Ovary (tissue), 9 donors: ENCODE measurements around the gene NR2F2. TPM values are rescaled to one million over a fixed set of nuclear protein-coding genes. Genes with fewer than 3 reads are reported as not detected.

Experiments
- DNase-seq, 5 donors: peaks; one replicate each; pipeline ENCODE4 v3.0.0-alpha.2; 2019 to 2020
- H3K27ac ChIP-seq, 2 donors: fragments of 200-600 bp; one replicate each; pipeline versions ENCODE4 v1.5.1 to v1.8.0; 2019 to 2022
- H3K27me3 ChIP-seq: fragments of 200-600 bp; one replicate; pipeline ENCODE4 v1.8.0; 2022
- H3K36me3 ChIP-seq: fragments of 200-600 bp; sonication (generic); one replicate; pipeline ENCODE4 v1.5.1; 2019
- H3K4me1 ChIP-seq: one replicate; pipeline ENCODE4 v1.8.1; 2013; ENCODE audit warnings: mild to moderate bottlenecking, moderate library complexity; ENCODE audit not compliant: insufficient read depth
- H3K4me3 ChIP-seq: fragments of 200-600 bp; sonication (generic); one replicate; pipeline ENCODE4 v1.5.1; 2017
- H3K9me3 ChIP-seq, 2 donors: fragments of 200-600 bp in 1 of 2; sonication (generic) in 1 of 2; one replicate each; pipeline versions ENCODE4 v1.5.1 to v1.8.1; 2013 to 2019; ENCODE audit warnings: mild to moderate bottlenecking in 1 of 2, moderate library complexity in 1 of 2
- EP300 ChIP-seq: sonication (generic); formaldehyde crosslinking; IDR thresholded peaks from one replicate; pipeline ENCODE4 v1.6.1; 2017; ENCODE audit warnings: antibody characterized with exemption
- POLR2A ChIP-seq: fragments of 450-650 bp; IDR thresholded peaks from one replicate; pipeline ENCODE4 v1.6.1; 2017; ENCODE audit warnings: antibody characterized with exemption, mild to moderate bottlenecking, moderate library complexity
- WGBS, 3 donors: extraction: QIAGEN DNeasy Blood & Tissue Kit in 1 of 3; methylation state at CpG; one replicate each; pipeline versions ENCODE4 v1.1.5 to v1.1.7; 2013 to 2017; 5-methylcytosine and 5-hydroxymethylcytosine counted together
- intact Hi-C, 4 donors: fragments of 100-400 bp; cut with DNase I; formaldehyde crosslinking; loops; one replicate each; pipeline versions ENCODE4 v1.11.0 to v1.15.1; 2022 to 2023
- polyA plus RNA-seq, 2 donors: library from polyadenylated mRNA; stranded (reverse); fragments of 200-250 nt in 1 of 2; fragments of 350-450 nt in 1 of 2; fragmentation: Illumina TruSeq in 1 of 2; extraction: RNeasy Lipid Tissue Mini Kit (QIAGEN cat#74804) in 1 of 2; gene quantifications; one replicate each; pipeline ENCODE4 v1.2.3, GENCODE V29; 2013 to 2014
- total RNA-seq, 7 donors: library from RNA; depleted of rRNA in 2 of 7; stranded (reverse); fragments of >200 nt in 2 of 7; fragmentation: NEBNext Ultra II Directional in 3 of 7; extraction: Animal tissue kit (Norgen Biotek cat#: 25700) in 3 of 7; gene quantifications; one replicate each; pipeline versions ENCODE4 v1.1.0 to v1.2.4, GENCODE V29; 2016 to 2023
- TF ChIP-seq, protein P1 (sequence below), 3 donors: fragments of 450-650 bp in 2 of 3; fragments of 200-600 bp in 1 of 3; IDR thresholded peaks; one replicate each; pipeline versions ENCODE4 v1.5.1 to v1.8.0; 2016 to 2022; ENCODE audit warnings: antibody characterized with exemption in 3 of 3, mild to moderate bottlenecking in 1 of 3
- donor health status: DM: no; HTN: no; CAD: no; lungs with moderate emphysema.
- donor health status: DM: no; HTN: no; CAD: no.
- donor health status: Bipolar disorder and iron deficiency.
- donor health status: DM: yes; HTN: yes; CAD: no.
- donor health status: DM: no; HTN: no; CAD: no.
- donor health status: DM: yes; HTN: yes; CAD: no.

NR2F2 gene
- total and polyA plus RNA-seq, 9 donors, result 68.6 to 424 (median 343) TPM

DNA sequence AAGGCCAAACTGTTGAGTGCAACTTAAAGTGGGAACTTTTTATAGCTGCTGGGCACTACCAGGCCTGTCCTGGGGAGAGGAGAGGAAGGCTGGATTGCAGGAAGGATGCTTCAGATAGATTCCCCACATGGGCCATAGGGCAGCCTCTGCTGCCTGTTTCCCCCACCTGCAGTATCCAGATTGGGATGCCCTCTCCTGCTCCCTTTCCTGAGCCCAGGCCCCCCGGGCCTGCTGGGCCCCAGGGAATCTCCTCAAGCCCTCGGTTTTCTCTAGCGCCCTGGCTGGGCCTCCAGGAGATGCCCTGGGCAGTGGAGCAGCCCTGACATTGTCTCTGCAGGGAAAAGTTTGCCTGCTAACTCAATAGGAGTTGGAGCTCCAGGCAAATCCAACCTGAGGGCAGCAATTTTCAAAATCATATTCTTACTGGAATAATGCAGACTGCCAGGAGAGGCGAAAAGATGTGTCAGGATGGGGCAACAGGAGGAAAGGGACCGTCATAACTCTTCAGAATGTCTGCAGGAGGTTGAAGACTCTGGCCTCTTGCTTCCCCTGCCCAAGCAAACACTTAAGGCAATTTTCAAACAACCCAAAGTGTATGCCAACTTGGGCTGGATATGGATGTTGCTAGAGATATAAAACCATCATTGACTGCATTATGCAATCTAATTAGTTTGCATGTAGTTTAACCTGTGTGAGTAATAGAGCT lies 4.4 kb downstream of the NR2F2 start:
- H3K27me3 ChIP-seq, result no peaks in the 10 kb centered on the region
- no peaks in the 10 kb centered on the region for H3K9me3 ChIP-seq
- WGBS, 3 donors, result 2 to 4% (median 3%) methylated on average over 5 of the region's 5 CpGs
- no peak for TF ChIP-seq POLR2A
- TF ChIP-seq, protein P1, sequence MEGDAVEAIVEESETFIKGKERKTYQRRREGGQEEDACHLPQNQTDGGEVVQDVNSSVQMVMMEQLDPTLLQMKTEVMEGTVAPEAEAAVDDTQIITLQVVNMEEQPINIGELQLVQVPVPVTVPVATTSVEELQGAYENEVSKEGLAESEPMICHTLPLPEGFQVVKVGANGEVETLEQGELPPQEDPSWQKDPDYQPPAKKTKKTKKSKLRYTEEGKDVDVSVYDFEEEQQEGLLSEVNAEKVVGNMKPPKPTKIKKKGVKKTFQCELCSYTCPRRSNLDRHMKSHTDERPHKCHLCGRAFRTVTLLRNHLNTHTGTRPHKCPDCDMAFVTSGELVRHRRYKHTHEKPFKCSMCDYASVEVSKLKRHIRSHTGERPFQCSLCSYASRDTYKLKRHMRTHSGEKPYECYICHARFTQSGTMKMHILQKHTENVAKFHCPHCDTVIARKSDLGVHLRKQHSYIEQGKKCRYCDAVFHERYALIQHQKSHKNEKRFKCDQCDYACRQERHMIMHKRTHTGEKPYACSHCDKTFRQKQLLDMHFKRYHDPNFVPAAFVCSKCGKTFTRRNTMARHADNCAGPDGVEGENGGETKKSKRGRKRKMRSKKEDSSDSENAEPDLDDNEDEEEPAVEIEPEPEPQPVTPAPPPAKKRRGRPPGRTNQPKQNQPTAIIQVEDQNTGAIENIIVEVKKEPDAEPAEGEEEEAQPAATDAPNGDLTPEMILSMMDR (IDR thresholded peaks at IDR 0.05), result no peak
- no peak for TF ChIP-seq EP300
- H3K4me3 ChIP-seq, result peak overlapping the region; percentile 46
- DNase-seq, result no peak
- H3K27ac ChIP-seq, result peak overlapping the region; percentile 99
- H3K4me1 ChIP-seq, result no peaks in the 10 kb centered on the region
- peaks cover 8% of the 10 kb centered on the region for H3K36me3 ChIP-seq
- intact Hi-C loops, result loop anchor here in 3 of 4 donors (5.0 to 10.0 kb wide), 6 partner anchors 460 to 1660 kb away; no protein-coding TSS in a partner anchor

DNA sequence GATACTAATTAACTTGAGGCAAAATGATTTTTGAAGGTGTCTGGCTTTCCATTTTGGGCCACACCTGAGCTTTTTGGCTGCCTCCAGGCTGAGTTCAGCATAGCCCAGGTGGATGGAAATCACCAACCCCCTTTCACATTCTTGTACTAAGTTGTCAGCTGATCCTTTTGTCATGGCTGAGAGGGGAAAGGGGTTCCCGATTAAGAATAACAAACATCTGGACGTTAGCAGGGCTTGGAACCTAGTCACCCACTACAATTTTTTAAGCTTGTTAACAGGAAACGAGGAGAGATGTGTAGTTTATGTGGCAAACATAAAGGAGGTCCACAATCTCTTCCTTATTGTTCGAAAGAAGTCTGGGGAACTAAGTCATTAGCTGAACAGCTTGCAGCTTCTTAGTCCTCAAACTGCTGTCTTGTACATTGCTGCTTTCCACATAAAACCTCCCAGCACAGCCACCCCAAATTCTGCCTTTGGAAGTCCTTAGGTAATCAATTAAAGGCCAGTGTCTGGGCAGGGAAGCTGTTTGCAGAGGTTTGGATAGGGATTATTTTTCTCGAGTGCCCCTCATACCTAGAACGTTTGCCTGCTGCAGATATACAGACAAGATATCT lies 5.0 kb downstream of the NR2F2 start:
- TF ChIP-seq, protein P1 (IDR thresholded peaks at IDR 0.05), result no peak
- no peak for TF ChIP-seq POLR2A
- no peak for TF ChIP-seq EP300
- Histone ChIP-seq H3K4me1 (no peaks in the 10 kb centered on the region), H3K9me3 (no peaks in the 10 kb centered on the region), H3K4me3 (peak overlapping the region; percentile 46), H3K27me3 (no peaks in the 10 kb centered on the region), H3K27ac (peak overlapping the region; percentile 99), H3K36me3 (peaks cover 8% of the 10 kb centered on the region)
- 1 to 2% (median 1%) methylated on average over 6 of the region's 6 CpGs for WGBS, 3 donors
- DNase-seq, result no peak
- intact Hi-C loops, result loop anchor here in 2 of 4 donors (5.0 to 10.0 kb wide), 4 partner anchors 461 to 1661 kb away; no protein-coding TSS in a partner anchor

DNA sequence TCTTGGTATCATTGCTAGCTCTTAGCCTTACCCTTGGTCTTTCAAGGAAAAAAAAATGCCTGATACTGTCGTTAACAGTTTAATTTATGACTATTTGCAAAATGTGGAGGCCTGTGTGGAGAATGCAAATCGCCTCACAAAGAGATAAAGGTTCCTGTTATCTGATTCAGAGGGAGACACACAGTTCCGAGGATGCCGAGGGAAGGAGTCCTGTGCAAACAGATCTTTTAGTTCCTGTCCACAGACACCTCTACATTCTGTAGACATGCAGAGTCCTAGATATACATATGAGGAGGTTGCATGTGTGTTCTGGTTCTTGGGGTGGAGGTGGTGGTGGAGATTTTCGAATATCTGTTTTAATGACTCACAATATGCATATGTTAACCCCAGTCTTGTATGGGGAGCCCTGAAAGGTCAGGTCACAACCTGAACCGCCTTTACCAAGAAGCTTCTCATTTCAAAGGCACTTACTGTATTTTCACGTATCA lies 5.7 kb downstream of the NR2F2 start:
- no peaks in the 10 kb centered on the region for H3K4me1 ChIP-seq
- DNase-seq, result no peak
- peak overlapping the region; percentile 99 for H3K27ac ChIP-seq
- H3K4me3 ChIP-seq, result peak overlapping the region; percentile 46
- peaks cover 8% of the 10 kb centered on the region for H3K36me3 ChIP-seq
- no peak for TF ChIP-seq POLR2A
- TF ChIP-seq EP300, result no peak
- no peaks in the 10 kb centered on the region for H3K27me3 ChIP-seq
- intact Hi-C loops, result loop anchor here in 2 of 4 donors (5.0 to 10.0 kb wide), 4 partner anchors 461 to 1661 kb away; no protein-coding TSS in a partner anchor
- 0 to 2% (median 2%) methylated on average over 7 of the region's 7 CpGs for WGBS, 3 donors
- no peaks in the 10 kb centered on the region for H3K9me3 ChIP-seq

DNA sequence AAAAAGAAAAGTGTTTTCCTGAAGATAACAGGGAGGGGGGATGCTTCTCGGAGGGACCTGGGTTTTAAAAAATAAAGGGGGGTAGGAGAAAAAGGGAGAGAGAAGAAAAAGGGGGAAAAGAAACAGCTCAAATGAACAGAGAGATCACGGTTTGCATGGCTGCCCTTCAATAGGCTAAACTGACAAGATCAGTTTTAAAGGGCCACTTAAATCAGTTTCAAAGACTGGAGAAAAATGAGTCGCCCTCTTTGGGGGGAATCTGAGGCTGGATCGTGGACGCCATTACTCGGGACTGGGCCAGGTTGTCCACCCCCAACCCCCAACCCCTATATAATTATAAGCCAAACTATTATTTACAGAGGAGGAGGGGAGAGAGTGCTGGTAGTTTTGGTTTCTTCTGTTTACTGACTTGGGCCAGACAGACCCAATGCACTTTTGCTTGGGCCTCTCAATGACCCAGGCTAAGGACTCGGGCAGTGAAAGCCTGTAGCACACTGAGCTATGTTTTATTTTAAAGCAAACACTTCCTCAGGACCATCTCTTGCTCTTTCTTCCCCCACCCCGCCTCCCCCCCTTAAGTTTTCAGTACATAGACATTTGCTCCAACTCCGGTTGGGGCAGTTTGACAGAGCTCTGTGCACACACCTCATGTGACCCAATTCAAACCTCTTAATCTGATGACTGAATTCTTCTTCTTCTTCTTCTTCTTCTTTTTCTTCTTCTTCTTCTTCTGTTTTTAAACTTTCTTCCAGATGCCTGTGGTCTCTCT lies 6.3 kb downstream of the NR2F2 start:
- Histone ChIP-seq H3K36me3 (peaks cover 8% of the 10 kb centered on the region), H3K9me3 (no peaks in the 10 kb centered on the region), H3K4me3 (peak overlapping the region; percentile 46), H3K27me3 (no peaks in the 10 kb centered on the region), H3K27ac (peak overlapping the region; percentile 99), H3K4me1 (no peaks in the 10 kb centered on the region)
- TF ChIP-seq EP300 (no peak), POLR2A (no peak)
- TF ChIP-seq, protein P1 (IDR thresholded peaks at IDR 0.05), result no peak
- peak in 3 of 5 donors; percentile 18 to 44 (median 25) for DNase-seq
- intact Hi-C loops, result loop anchor here in 2 of 4 donors (5.0 to 10.0 kb wide), 4 partner anchors 462 to 1662 kb away; no protein-coding TSS in a partner anchor
- 0 to 2% (median 1%) methylated on average over 9 of the region's 9 CpGs for WGBS, 3 donors
